ENCODE results near the gene RELB. TPM values are rescaled to one million over a fixed set of nuclear protein-coding genes. Genes with fewer than 3 reads are reported as not detected.
A peak's percentile ranks its signal among the peaks of the same experiment; 100 is the strongest.

RELB gene
- polyA plus RNA-seq, 2 of the 4 experiments (the other 2 are of a cell fraction), result 8.1 to 9.6 TPM

GRCh38 chr19:45066921-45067661 lies 65.8 kb downstream of the RELB start:
- FAIRE-seq (no peak), DNase-seq (ENCODE audit: low read depth in 1 of 2, low spot score in 1 of 2) (no peak), ATAC-seq (no peak)
- POLR2A ChIA-PET, result no interaction called here
- Histone ChIP-seq H3K27ac (no peak overlapping the region), H3K9me3 (no peaks in the 10 kb centered on the region), H3K4me2 (no peak overlapping the region), H3K4me3 (no peak overlapping the region), H3K4me1 (no peaks in the 10 kb centered on the region)
- CTCF ChIA-PET, result interaction anchor here (1.0 to 3.0 kb wide), 6 partner anchors 7 to 28 kb away, joined by 3 to 25 read pairs (median 4); no protein-coding TSS in a partner anchor
- TF ChIP-seq RFX5 (IDR thresholded peaks at IDR 0.05) (no peak), HES2 (IDR thresholded peaks at IDR 0.05) (no peak), HOXB5 (CRISPR knock-in tag; IDR thresholded peaks at IDR 0.05) (no peak), NR3C1 (IDR thresholded peaks at IDR 0.05) (no peak), HDAC2 (IDR thresholded peaks at IDR 0.05) (no peak), FOSB (CRISPR knock-in tag; IDR thresholded peaks at IDR 0.05) (no peak), KDM1A (IDR thresholded peaks at IDR 0.05; ENCODE audit: low read depth) (no peak), ZSCAN20 (CRISPR knock-in tag; IDR thresholded peaks at IDR 0.05) (no peak), PHF8 (IDR thresholded peaks at IDR 0.05; ENCODE audit: borderline replicate concordance, low read depth) (no peak), HOXB13 (CRISPR knock-in tag; IDR thresholded peaks at IDR 0.05; ENCODE audit: low read depth) (no peak), ELK1 (IDR thresholded peaks at IDR 0.05; ENCODE audit: low read depth, low read length) (no peak), FOSL2 (IDR thresholded peaks at IDR 0.05) (no peak), FOSL2 (CRISPR knock-in tag; IDR thresholded peaks at IDR 0.05) (no peak), CBX2 (IDR thresholded peaks at IDR 0.05; ENCODE audit: borderline replicate concordance, low read depth) (no peak), POLR2A (IDR thresholded peaks at IDR 0.05; ENCODE audit: low read length) (no peak)
- 93% methylated on average over 22 of the region's 38 CpGs for WGBS (ENCODE audit: missing lambda C conversion rate)

GRCh38 chr19:45068041-45068440 lies 66.8 kb downstream of the RELB start:
- CTCF ChIA-PET, result interaction anchor here (0.7 to 3.0 kb wide), 6 partner anchors 9 to 311 kb away, joined by 3 to 25 read pairs (median 4); no protein-coding TSS in a partner anchor

GRCh38 chr19:45069056-45069455 lies 67.8 kb downstream of the RELB start:
- CTCF ChIA-PET, result interaction anchor here (1.4 to 3.0 kb wide), 3 partner anchors 10 to 19 kb away, joined by 3 to 25 read pairs (median 8); no protein-coding TSS in a partner anchor
- Histone ChIP-seq H3K27ac (no peak overlapping the region), H3K4me2 (no peak overlapping the region), H3K9me3 (no peaks in the 10 kb centered on the region), H3K4me1 (no peaks in the 10 kb centered on the region), H3K4me3 (no peak overlapping the region)
- FAIRE-seq (no peak), ATAC-seq (peak; percentile 68 to 85), DNase-seq (ENCODE audit: low read depth in 1 of 2, low spot score in 1 of 2) (peak; percentile 61 to 74)
- POLR2A ChIA-PET, result interaction anchor here (1.1 to 1.8 kb wide), 3 partner anchors 10 to 30 kb away, joined by 4 to 8 read pairs (median 5); partner anchors contain the start of genes CLASRP, GEMIN7 and PPP1R37
- WGBS (ENCODE audit: missing lambda C conversion rate), result 76% methylated on average over 13 of the region's 13 CpGs
- no peak for TF ChIP-seq HOXB13 (CRISPR knock-in tag; IDR thresholded peaks at IDR 0.05; ENCODE audit: low read depth)
- TF ChIP-seq CHD4 (IDR thresholded peaks at IDR 0.05; ENCODE audit: borderline replicate concordance), result no peak
- TF ChIP-seq TFCP2L1 (CRISPR knock-in tag; IDR thresholded peaks at IDR 0.05), result no peak
- TF ChIP-seq POLR2A (IDR thresholded peaks at IDR 0.05; ENCODE audit: low read length), result no peak
- no peak for TF ChIP-seq SREBF2 (IDR thresholded peaks at IDR 0.05)
- TF ChIP-seq HMGXB4 (CRISPR knock-in tag; IDR thresholded peaks at IDR 0.05; ENCODE audit: borderline replicate concordance), result no peak
- TF ChIP-seq EHMT2 (IDR thresholded peaks at IDR 0.05; ENCODE audit: low read depth), result no peak
- TF ChIP-seq PBX3 (IDR thresholded peaks at IDR 0.05), result no peak
- TF ChIP-seq MAFK (IDR thresholded peaks at IDR 0.05; ENCODE audit: partially characterized antibody), result no peak
- TF ChIP-seq ELK1 (IDR thresholded peaks at IDR 0.05; ENCODE audit: low read depth, low read length), result no peak
- TF ChIP-seq RARB (CRISPR knock-in tag; IDR thresholded peaks at IDR 0.05), result no peak
- TF ChIP-seq NR3C1 (IDR thresholded peaks at IDR 0.05), result no peak
- no peak for TF ChIP-seq ZFP36 (IDR thresholded peaks at IDR 0.05; ENCODE audit: borderline replicate concordance, partially characterized antibody)
- TF ChIP-seq POLR2AphosphoS2 (conservative IDR thresholded peaks at IDR 0.05; ENCODE audit: low read length), result no peak
- no peak for TF ChIP-seq HOXA7 (CRISPR knock-in tag; IDR thresholded peaks at IDR 0.05)
- TF ChIP-seq RNF2 (IDR thresholded peaks at IDR 0.05; ENCODE audit: borderline replicate concordance, low read depth), result no peak

More at GRCh38 chr19:45068041-45068440, 66.8 kb downstream of the RELB start:
- Histone ChIP-seq H3K9me3 (no peaks in the 10 kb centered on the region), H3K4me2 (no peak overlapping the region), H3K4me1 (no peaks in the 10 kb centered on the region), H3K27ac (no peak overlapping the region), H3K4me3 (no peak overlapping the region)
- no peak for ATAC-seq
- POLR2A ChIA-PET, result interaction anchor here (1.8 kb wide), 1 partner anchor 29 kb away, joined by 8 read pairs; the partner anchor contains the start of gene CLASRP
- DNase-seq (ENCODE audit: low read depth in 1 of 2, low spot score in 1 of 2), result no peak
- TF ChIP-seq NFE2L2 (conservative IDR thresholded peaks at IDR 0.05; ENCODE audit: low read length) (no peak), HOXA7 (CRISPR knock-in tag; IDR thresholded peaks at IDR 0.05) (no peak), KDM1A (IDR thresholded peaks at IDR 0.05; ENCODE audit: low read depth) (no peak), JUN (IDR thresholded peaks at IDR 0.05) (no peak)
- 87% methylated on average over 3 of the region's 10 CpGs for WGBS (ENCODE audit: missing lambda C conversion rate)
- no peak for FAIRE-seq

All from A549 (cell line).